Measurements from ENCODE around the gene TECTA.

The TECTA gene

GRCh38 chr11:121100943-121101342, at the start of gene TECTA:
TSS of gene TECTA (plus strand) at chr11:121101243. CDS start at chr11:121102666, 1,423 bp downstream.
- DNase-seq, result no peak
- no peak for TF ChIP-seq GATA1 (IDR thresholded peaks at IDR 0.05; ENCODE audit: low read depth, low read length)
- TF ChIP-seq POLR2A (IDR thresholded peaks at IDR 0.05; ENCODE audit: low read length), result no peak

GRCh38 chr11:121053244-121053643, 47.8 kb upstream of the TECTA start:
- no peak for DNase-seq
- TF ChIP-seq GATA1 (IDR thresholded peaks at IDR 0.05; ENCODE audit: low read depth, low read length) (no peak), POLR2A (IDR thresholded peaks at IDR 0.05; ENCODE audit: low read length) (no peak)

- TF ChIP-seq GATA1 (IDR thresholded peaks at IDR 0.05; ENCODE audit: low read depth, low read length), result no peak
- TF ChIP-seq POLR2A (IDR thresholded peaks at IDR 0.05; ENCODE audit: low read length), result no peak
- DNase-seq, result no peak
Measured at GRCh38 chr11:121054266-121054665, 46.8 kb upstream of the TECTA start.

DNA sequence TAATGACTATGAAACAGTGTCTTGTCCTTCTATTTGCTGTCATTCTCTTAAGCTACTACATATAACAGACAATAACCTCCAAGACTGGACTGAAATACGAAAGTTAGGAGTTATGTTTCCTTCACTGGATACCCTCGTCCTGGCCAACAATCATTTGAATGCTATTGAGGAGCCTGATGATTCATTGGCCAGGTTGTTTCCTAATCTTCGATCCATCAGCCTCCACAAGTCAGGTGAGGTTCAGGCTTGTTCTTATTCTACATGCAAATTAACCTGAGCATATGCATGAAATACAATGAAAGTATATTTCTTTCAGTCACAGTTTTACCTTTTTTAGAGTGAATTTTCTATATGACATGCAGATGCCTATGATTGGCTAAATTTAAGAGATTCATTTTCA, 46.0 kb upstream of the TECTA start:
- TF ChIP-seq GATA1 (IDR thresholded peaks at IDR 0.05; ENCODE audit: low read depth, low read length) (no peak), POLR2A (IDR thresholded peaks at IDR 0.05; ENCODE audit: low read length) (no peak)
- no peak for DNase-seq

DNA sequence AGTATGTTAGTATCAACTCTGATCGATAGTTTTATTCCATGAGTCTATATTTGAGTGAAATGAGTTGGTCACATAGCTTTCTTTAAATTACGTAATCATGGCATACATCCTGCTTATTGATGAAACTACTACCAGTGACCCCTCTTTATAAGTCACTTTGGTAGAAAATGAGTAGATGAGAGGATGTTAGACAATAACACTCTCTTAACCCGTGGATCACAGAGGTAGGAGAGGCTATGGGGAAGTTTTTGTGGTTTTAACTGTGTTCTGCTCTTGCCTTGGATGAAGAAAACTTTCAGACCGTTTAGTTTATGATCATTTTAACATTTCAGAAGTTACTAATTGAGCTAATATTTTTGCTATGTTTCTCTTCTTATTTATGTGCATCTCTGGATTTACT, 43.1 kb upstream of the TECTA start:
- DNase-seq, result no peak
- TF ChIP-seq GATA1 (IDR thresholded peaks at IDR 0.05; ENCODE audit: low read depth, low read length) (no peak), POLR2A (IDR thresholded peaks at IDR 0.05; ENCODE audit: low read length) (no peak)

- DNase-seq, result no peak
- TF ChIP-seq POLR2A (IDR thresholded peaks at IDR 0.05; ENCODE audit: low read length), result no peak
- no peak for TF ChIP-seq GATA1 (IDR thresholded peaks at IDR 0.05; ENCODE audit: low read depth, low read length)
Measured at GRCh38 chr11:121058941-121059340, 42.1 kb upstream of the TECTA start.

- TF ChIP-seq POLR2A (IDR thresholded peaks at IDR 0.05; ENCODE audit: low read length), result no peak
- TF ChIP-seq GATA1 (IDR thresholded peaks at IDR 0.05; ENCODE audit: low read depth, low read length), result no peak
- DNase-seq, result peak in 1 of 2 experiments; percentile 18
Measured at GRCh38 chr11:121059605-121060004, 41.4 kb upstream of the TECTA start.

GRCh38 chr11:121063728-121064127, 37.3 kb upstream of the TECTA start:
- TF ChIP-seq POLR2A (IDR thresholded peaks at IDR 0.05; ENCODE audit: low read length) (no peak), GATA1 (IDR thresholded peaks at IDR 0.05; ENCODE audit: low read depth, low read length) (no peak)
- peak; percentile 14 to 31 for DNase-seq

- TF ChIP-seq GATA1 (IDR thresholded peaks at IDR 0.05; ENCODE audit: low read depth, low read length) (no peak), POLR2A (IDR thresholded peaks at IDR 0.05; ENCODE audit: low read length) (no peak)
- no peak for DNase-seq
Measured at GRCh38 chr11:121066623-121067022, 34.4 kb upstream of the TECTA start.

GRCh38 chr11:121067026-121067425, 34.0 kb upstream of the TECTA start:
- no peak for DNase-seq
- no peak for TF ChIP-seq POLR2A (IDR thresholded peaks at IDR 0.05; ENCODE audit: low read length)
- no peak for TF ChIP-seq GATA1 (IDR thresholded peaks at IDR 0.05; ENCODE audit: low read depth, low read length)

GRCh38 chr11:121067453-121067852, 33.6 kb upstream of the TECTA start:
- TF ChIP-seq GATA1 (IDR thresholded peaks at IDR 0.05; ENCODE audit: low read depth, low read length) (no peak), POLR2A (IDR thresholded peaks at IDR 0.05; ENCODE audit: low read length) (no peak)

GRCh38 chr11:121067962-121068647, 32.9 kb upstream of the TECTA start:
- DNase-seq, result no peak
- TF ChIP-seq GATA1 (IDR thresholded peaks at IDR 0.05; ENCODE audit: low read depth, low read length) (no peak), POLR2A (IDR thresholded peaks at IDR 0.05; ENCODE audit: low read length) (no peak)

More at GRCh38 chr11:121067453-121067852, 33.6 kb upstream of the TECTA start:
- no peak for DNase-seq

GRCh38 chr11:121068787-121069186, 32.3 kb upstream of the TECTA start:
- TF ChIP-seq GATA1 (IDR thresholded peaks at IDR 0.05; ENCODE audit: low read depth, low read length), result no peak
- no peak for TF ChIP-seq POLR2A (IDR thresholded peaks at IDR 0.05; ENCODE audit: low read length)
- DNase-seq, result no peak

GRCh38 chr11:121070951-121071845, 29.8 kb upstream of the TECTA start:
- DNase-seq, result no peak

More at GRCh38 chr11:121070951-121071845, 29.8 kb upstream of the TECTA start:
- no peak for TF ChIP-seq POLR2A (IDR thresholded peaks at IDR 0.05; ENCODE audit: low read length)
- TF ChIP-seq GATA1 (IDR thresholded peaks at IDR 0.05; ENCODE audit: low read depth, low read length), result no peak
